HK-2 (cell line): Measurements from ENCODE around the gene POC1A.

ENCODE experiments used
- DNase-seq: peaks from one replicate; pipeline ENCODE4 v3.0.0-alpha.2; 2018; ENCODE audit not compliant: unreplicated experiment

Gene POC1A

GRCh38 chr3:52104684-52105640 lies 49.3 kb downstream of the POC1A start:
- DNase-seq: no peak

GRCh38 chr3:52102934-52103333 lies 51.3 kb downstream of the POC1A start:
- DNase-seq: no peak

DNA sequence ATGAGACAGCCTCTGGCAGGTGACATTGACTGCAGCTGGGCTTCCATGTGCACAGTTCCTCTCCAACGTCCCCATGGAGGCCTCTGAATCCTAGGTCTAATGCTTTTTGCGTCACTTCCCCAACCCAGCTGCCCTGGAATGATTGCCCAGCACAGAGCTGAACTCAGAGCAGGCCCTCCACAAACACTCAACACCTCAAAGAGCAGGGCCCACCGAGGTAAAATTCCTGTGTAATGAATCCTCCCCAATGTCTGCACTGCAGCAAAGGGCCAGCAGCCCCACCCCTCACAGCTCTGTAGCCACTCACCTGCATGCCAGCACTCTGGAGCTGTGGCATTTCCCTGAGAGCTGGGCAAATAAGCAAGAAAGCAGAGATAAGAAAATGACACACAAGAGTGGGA lies 55.2 kb downstream of the POC1A start:
- DNase-seq: peak; percentile 65

DNA sequence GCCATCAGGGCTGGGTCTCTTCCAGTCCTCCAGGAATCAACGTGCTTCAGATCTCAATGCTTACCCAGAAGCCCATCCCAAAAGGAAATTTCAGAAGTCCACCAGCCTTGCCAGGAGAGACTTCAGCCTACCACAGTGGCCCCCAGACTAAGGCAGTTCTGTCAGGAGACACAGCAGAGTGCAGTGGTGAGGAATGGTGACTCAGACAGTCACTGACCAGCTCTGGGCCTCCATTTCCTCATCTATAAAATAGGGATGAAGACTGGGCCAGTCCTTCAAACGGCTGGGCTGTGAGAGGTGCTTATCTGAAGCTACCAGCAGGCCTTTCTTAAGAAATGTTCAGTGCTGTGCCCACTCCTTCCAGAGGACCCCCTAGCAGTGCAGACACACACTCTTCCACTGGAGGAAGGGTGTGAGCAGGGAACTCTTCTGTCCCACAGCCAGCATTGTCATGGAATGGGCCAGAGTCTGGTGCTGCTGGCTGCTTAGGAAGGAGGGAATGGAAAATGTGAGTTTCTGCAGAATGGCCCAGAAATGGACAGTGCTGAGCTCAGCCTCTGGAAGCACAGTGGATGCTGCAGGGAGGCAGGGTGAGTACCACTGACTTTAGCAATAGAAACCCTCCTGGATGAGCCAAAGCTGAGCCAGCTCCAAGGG lies 56.2 kb downstream of the POC1A start:
- no peak for DNase-seq

- DNase-seq: no peak
These were observed 58.0 kb downstream of the POC1A start for GRCh38 chr3:52095990-52096775.

- DNase-seq: no peak
These were observed 59.4 kb downstream of the POC1A start for GRCh38 chr3:52094571-52095485.

GRCh38 chr3:52093756-52094545 lies 60.3 kb downstream of the POC1A start:
- DNase-seq: peak; percentile 82

- no peak for DNase-seq
These were observed 61.3 kb downstream of the POC1A start for GRCh38 chr3:52092891-52093290.

DNA sequence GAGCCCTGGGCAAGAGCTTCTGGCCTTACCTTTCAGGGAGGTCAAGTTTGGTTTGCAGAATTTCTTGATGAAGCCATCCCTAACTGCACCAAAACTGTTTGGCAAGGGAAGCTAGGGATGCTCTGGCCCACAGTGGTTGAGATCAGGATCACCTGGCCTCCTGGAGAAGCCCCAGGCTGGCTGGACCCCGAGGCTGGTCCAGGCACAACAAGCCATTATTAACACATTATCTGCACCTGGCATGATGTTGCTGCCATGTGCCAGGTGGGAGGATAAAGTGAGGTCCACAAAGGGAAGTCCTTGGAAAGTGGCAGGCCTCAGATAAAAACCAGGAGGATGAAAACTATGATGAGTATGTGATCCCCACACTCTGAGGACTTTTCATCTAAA lies 62.0 kb downstream of the POC1A start:
- DNase-seq: no peak

DNA sequence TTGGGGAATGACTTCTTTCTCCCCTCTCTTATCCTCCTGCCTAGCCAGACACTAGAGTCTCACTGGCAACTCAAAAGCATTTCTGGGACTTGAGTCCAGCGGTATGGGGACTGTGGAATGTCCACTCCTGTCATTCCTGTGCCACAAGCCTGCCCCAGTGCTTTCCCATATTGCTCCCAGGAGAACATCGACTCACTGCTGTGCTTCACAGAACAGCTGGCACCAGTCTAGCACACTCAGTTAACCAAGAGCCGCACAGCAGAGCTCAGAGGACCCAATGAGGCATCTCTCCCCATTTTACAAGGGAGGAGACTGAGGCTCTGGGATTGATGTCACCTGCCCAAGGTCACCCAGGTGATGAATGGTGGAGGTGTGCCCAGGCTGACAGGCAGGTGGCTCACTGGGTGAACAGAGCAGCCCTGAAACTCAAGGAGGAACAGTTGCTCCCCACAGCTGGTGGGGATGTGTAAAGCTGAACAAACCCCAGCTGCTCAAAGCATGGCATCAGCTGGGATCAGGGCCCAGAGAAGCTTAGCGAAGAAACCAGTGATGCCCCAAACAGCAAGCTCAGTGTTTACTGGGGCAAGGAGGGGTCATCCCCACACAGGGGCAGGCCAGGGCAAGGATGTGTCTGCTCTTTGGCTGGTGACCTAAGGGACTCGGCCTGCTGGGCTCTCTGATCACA lies 62.5 kb downstream of the POC1A start:
- peak; percentile 28 for DNase-seq

DNA sequence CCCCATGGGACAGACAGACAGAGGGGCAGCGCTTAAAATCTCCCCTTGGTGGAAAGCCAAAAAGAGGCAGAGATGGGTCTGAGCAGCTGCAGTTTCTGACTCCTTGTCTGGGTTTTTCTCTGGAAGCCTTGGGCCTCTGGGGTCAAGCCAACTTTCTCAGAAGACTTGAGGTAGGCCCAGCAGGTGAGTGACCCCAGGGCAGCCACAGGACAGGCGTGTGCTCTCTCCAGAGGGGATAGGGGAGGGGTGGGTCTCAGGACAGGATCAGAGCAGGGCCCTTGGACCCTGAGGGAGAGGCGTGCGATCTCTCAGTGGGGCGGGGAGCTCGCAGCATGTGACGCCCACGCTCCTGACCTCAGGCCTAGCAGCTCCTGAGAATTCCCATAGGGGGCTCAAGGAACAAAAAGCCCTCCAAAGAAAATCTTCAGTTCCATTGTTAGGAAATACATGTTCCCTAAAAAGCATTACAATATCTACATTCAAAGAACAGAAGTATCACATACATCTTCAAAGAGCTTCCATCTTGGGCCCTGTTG lies 63.2 kb downstream of the POC1A start:
- no peak for DNase-seq

DNA sequence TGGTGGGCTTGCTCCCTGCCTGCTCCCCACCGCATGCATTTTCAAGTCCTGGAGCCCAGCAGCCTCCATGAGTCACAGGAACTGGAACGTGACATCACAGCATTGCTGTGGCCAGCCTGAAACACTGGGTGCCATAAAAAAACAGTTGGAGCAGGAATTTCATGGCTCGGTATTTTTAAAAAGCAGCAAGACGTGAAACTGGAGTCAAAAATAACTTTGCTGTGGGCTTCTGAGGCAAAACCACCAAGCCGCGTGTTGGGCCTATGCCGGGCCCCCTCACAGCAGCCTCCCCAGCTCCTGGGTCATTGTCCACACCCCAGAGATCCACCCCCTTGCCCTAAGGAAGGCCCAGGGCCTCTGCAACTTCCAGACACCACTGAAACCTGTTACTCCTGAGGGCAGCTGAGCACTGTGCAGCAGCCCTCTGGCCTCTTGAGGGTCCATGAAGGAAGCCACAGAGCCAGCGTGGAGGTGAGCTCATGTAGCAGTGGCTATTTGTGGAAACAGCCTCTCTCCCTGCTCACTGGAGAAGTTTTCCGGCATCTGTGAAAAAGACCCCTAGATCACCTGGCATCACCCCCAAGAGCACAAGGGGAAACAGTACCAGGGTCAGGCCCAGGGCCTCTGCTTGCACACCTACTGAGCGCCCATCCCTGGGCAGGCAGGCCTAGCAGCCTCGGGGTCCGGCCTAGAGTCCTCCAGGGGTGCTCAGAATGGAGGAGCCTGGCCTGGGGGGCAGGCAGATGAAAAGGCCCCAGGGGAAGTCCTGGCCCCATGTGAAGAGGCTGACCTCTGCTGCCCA lies 63.9 kb downstream of the POC1A start:
- peak; percentile 72 for DNase-seq

DNA sequence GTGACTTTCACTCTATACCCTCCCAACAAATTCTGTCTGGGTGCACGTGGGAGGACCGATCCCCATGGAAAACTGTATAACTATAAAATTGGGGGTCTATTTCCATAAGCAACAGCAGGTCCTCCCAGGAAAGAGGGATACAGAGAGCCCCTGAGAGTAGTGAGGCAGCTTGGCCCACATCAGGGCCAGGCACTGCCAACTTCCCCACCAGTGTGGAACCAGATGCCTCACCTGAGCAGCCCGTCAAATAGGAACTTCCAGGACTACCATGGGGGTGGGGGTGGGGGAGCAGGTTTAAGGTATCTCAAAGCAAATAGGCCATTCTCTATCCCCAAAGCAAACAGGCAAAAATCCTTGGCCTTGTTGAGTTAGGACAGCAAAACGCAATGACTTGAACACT lies 64.5 kb downstream of the POC1A start:
- no peak for DNase-seq

DNA sequence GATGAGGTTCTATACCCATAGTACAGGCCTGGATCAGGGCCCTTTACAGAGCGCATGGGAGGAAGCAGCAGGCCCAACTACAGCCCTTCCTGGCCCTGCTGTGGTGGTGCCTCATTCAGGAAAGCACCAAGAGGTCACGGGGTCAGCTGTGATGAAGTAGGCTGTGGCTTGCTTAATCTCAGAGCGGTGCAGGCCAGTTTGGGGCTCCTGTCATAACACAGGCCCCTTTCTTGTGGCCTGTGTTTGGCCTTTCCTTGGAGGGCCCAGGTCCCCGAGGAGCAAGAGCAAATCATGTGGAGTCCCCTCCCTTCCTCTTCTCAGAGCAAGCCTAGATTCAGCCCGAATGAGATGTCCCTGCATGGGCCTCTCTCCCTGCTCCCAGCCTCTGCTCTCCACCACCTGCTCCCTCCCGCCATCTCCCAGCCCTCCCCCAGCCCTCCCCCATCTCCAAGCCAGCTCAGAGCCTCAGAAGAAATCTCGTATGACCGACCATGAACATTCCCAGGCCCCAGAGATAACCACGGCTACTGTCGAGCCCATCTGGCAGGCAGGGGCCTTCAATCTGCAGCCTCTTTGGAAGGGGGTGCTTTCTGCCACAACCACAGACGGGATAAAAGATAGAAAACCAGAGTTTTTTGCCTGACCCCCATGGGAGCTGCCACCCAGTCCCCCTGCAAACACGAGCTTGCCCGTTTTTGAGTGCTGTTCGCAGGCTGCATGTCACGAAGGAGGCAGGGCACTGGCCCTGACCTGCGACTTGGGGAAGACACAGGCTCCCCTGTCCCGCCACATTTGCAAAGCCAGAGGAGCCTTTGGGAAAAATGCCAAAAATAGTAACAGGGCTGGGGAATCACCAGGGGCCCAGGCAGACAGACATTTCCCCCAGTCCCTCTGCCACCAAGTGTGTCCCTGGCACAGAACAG lies 65.5 kb downstream of the POC1A start:
- no peak for DNase-seq

DNA sequence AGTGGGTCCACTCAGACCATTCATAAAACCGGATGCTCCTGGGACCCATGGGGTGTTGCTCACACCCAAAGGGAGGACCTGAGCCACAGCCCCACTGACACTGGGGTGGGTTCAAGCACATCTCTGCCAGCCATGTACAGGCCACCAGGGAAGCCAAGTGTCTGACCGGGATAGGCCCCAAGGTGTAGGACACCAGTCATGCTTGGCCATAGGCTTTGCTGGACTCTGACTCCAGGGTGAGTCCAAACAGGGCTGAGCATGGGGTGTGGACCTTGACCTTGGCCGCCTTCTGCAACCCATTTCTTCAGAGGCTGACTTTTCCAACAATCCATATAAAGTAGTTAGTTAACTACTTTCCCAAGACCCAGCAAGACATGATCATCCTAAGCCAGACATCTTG lies 66.5 kb downstream of the POC1A start:
- DNase-seq: no peak

DNA sequence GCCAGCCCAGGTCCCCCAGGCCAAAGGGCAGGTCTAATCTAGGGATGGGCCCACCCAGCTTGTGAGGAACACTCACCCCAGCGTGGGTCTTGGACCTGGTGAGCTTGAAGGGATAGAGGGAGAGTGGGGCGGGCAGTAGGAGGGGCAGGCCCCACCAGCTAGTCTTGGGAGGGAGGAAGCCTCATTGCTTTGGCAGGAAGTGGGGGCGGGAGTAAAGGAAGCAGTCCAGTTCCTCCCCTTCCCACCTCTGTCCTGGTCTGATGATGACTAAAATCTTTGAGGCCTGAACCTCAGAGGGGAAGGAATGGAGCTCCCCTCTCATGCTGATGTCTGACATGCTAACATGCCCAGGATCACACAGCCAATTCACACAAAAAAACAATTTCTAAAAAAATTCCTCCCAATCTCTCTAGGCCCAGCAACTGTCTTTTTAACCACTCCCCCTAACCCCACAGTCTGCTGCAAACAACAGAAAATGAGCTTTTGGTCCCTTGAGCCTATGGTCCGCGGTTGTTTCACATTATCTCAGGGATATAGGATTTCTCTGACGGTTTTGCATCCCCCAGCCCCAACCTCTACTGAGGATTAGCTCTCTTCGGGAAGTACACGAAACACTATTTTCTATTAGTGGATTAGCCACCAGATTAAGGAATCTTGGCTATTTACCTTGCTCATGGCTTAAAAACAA lies 67.1 kb downstream of the POC1A start:
- DNase-seq: no peak

DNA sequence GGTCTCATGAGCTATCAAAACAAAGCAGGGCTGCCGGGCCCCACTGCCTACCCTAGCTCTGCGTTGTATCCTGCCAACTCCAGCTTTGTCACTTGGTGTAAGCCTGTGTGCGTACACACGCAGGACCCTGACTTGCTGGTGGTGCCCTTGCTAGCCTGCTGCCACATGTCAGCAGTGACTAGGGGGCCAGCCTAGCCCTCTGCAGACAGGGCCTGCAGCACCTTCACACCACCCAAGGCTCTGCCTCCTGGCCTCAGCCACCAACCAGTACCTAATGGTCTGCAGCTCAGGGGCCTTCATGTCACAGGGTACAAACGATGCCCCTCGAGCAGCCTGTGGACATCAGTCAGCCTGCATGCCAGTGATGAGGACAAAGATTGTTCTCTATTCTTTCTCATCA lies 67.8 kb downstream of the POC1A start:
- no peak for DNase-seq
